ENCODE measurements around the gene ENGASE. TPM values are rescaled to one million over a fixed set of nuclear protein-coding genes. Genes with fewer than 3 reads are reported as not detected.

The ENGASE gene
- total and polyA plus RNA-seq, 2 of the 8 experiments (the other 6 are each of a cell fraction or from before 2014, with no cell fraction given), result 9.3 to 36.1 TPM

DNA sequence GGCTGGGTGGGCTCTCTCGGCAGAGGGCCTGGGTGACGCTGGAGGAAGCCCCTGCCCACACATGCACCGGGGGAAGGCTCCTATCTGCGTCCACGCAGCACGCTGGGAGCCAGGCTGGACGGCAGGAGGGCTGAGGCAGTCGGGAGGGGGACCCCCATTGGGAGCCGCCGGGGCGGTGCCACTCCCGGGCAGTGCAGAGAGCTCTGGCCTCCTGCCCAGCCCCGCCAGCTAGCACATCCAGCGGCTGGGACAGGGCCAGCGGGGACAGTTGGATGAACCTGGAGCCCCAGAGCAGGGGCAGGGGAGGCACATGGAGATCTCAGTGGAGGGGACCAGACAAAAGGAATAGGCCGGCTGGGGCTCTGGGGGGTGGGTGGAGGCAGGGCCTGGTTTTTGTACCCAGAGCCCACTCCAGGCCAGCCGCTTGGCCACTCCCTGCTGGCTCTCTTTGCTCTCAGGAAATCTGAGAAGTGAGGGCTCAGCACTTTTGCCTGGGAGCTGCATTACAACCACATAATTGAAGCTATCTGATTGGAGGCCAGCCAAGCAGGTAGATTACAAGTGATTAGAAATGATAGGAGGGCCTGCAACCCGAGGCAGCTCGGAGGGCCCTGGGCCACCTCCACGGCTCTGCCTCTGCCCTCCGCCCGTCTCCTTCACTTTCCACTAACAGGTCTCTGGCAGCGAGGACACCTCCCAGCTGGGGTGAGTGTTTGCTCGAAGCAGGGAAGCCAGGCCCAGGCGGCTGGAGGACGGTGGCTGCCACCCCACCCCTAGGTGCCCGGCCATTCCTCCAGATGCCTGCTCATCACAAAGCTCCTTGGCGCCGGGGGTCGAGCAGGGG is 40.1 kb downstream of the ENGASE start:
- peak overlapping the region; percentile 48 for H4K5ac ChIP-seq (ENCODE audit: insufficient read length, low read depth, low read length)
- no peak overlapping the region for H2AK5ac ChIP-seq (ENCODE audit: low read depth, low read length)
- no peak overlapping the region for H3K4me2 ChIP-seq (ENCODE audit: insufficient read depth in 1 of 2, low read depth in 2 of 2, low read length in 2 of 2)
- H3K4ac ChIP-seq (replicated peaks; ENCODE audit: insufficient read length, low read depth, low read length), result no peak overlapping the region
- no peak overlapping the region for H3K27ac ChIP-seq (ENCODE audit: low read depth, low read length)
- no peak overlapping the region; the same call in 1 of the 2 replicates for H3K18ac ChIP-seq (ENCODE audit: extremely low read depth, low read length)
- 76% methylated on average over 25 of the region's 30 CpGs; no CpG with 5 or more reads in 1 of the 2 experiments for WGBS, 2 experiments (ENCODE audit: extremely low coverage in 1 of 2, insufficient coverage in 1 of 2, insufficient read length in 1 of 2, insufficient replicate concordance in 2 of 2, low coverage in 1 of 2, low lambda C conversion rate in 2 of 2, missing lambda C conversion rate in 1 of 2)
- no peaks in the 10 kb centered on the region for H3K79me2 ChIP-seq (ENCODE audit: control insufficient read depth in 1 of 2, insufficient read depth in 2 of 2, low read length in 2 of 2)
- H3K23ac ChIP-seq (ENCODE audit: insufficient read length), result no peak overlapping the region
- no peak for TF ChIP-seq TAF1 (IDR thresholded peaks at IDR 0.05; ENCODE audit: low read depth, low read length)
- TF ChIP-seq JUND (IDR thresholded peaks at IDR 0.05; ENCODE audit: low read length), result no peak
- no peak for TF ChIP-seq PHF8 (conservative IDR thresholded peaks at IDR 0.05; ENCODE audit: low read depth, low read length)
- peak; percentile 72; the same call in 1 of the 2 replicates for TF ChIP-seq MAFK (IDR thresholded peaks at IDR 0.05; ENCODE audit: low read depth, low read length)
- no peaks in the 10 kb centered on the region for H3K79me1 ChIP-seq (ENCODE audit: low read depth, low read length)
- H4K20me1 ChIP-seq (replicated peaks in 1 of 2; ENCODE audit: control insufficient read depth in 1 of 2, insufficient read depth in 2 of 2, low read length in 2 of 2), result peaks cover 2 to 3% of the 10 kb centered on the region in 2 experiments
- no peak overlapping the region for H3K4me3 ChIP-seq (ENCODE audit: extremely low read depth in 1 of 4, insufficient read depth in 2 of 4, low read depth in 3 of 4, low read length in 4 of 4)
- no peaks in the 10 kb centered on the region for H3K9me3 ChIP-seq (ENCODE audit: insufficient read depth in 2 of 2, low read depth in 1 of 2, low read length in 1 of 2)
- POLR2A ChIA-PET (ENCODE audit: partially characterized antibody), result interaction anchor here (0.7 to 1.2 kb wide), 3 partner anchors 11 to 277 kb away, joined by 3 to 5 read pairs (median 3); no protein-coding TSS in a partner anchor
- H3K56ac ChIP-seq (replicated peaks; ENCODE audit: insufficient read length, low read depth, low read length), result no peak overlapping the region
- H2BK12ac ChIP-seq (ENCODE audit: low read depth, low read length), result no peak overlapping the region
- no peak overlapping the region for H2BK15ac ChIP-seq (ENCODE audit: low read length)
- no peak overlapping the region for H2BK20ac ChIP-seq (ENCODE audit: low read length)
- no peaks in the 10 kb centered on the region for H3K23me2 ChIP-seq (ENCODE audit: low read depth, low read length)
- no peaks in the 10 kb centered on the region for H3K36me3 ChIP-seq (ENCODE audit: control insufficient read depth in 2 of 4, insufficient read depth in 4 of 4, low read length in 3 of 4)
- peak overlapping the region; percentile 41; the same call in 1 of the 2 replicates for H4K8ac ChIP-seq (ENCODE audit: extremely low read depth, insufficient read depth, low read length)
- FAIRE-seq (no peak), DNase-seq (ENCODE audit: low read depth in 1 of 2, low spot score in 2 of 2) (no peak)
- no peak overlapping the region for H4K91ac ChIP-seq (replicated peaks; ENCODE audit: insufficient read length, low read length)
- no peak overlapping the region for H3K9ac ChIP-seq (replicated peaks in 1 of 4; ENCODE audit: extremely low read depth in 1 of 4, low read depth in 3 of 4, low read length in 3 of 4)
- no peak overlapping the region for H2BK120ac ChIP-seq (replicated peaks; ENCODE audit: low read depth, low read length)
- no peaks in the 10 kb centered on the region for H3K27me3 ChIP-seq (replicated peaks in 1 of 4; ENCODE audit: control insufficient read depth in 3 of 4, extremely low read depth in 1 of 4, insufficient read depth in 3 of 4, low read length in 3 of 4)
- peaks cover 0 to 4% (median 3%) of the 10 kb centered on the region in 4 experiments; a peak in 4 of 7 replicates for H3K4me1 ChIP-seq (replicated peaks in 1 of 4; ENCODE audit: control insufficient read depth in 3 of 4, insufficient read depth in 4 of 4, low read length in 3 of 4)
- H3K14ac ChIP-seq (ENCODE audit: insufficient read length), result no peak overlapping the region
- CTCF ChIA-PET (ENCODE audit: partially characterized antibody), result interaction anchor here (0.6 to 3.1 kb wide), 11 partner anchors 10 to 278 kb away, joined by 3 to 14 read pairs (median 4); no protein-coding TSS in a partner anchor
- H2BK5ac ChIP-seq (ENCODE audit: low read depth, low read length), result no peak overlapping the region
- H2AFZ ChIP-seq (ENCODE audit: low read length), result no peak overlapping the region
